Inflammatory macrophage (primary cell): ENCODE results near the gene DEK.
"Not testable (repeated sequence)": the region's sequence is repeated elsewhere in the genome, so short reads cannot be mapped to it uniquely, and the experiment has no call there.

ENCODE experiments used
- DNase-seq, 2 donors: peaks; one replicate each; pipeline ENCODE4 v3.0.0-alpha.2; 2020 to 2022

DEK gene

DNA sequence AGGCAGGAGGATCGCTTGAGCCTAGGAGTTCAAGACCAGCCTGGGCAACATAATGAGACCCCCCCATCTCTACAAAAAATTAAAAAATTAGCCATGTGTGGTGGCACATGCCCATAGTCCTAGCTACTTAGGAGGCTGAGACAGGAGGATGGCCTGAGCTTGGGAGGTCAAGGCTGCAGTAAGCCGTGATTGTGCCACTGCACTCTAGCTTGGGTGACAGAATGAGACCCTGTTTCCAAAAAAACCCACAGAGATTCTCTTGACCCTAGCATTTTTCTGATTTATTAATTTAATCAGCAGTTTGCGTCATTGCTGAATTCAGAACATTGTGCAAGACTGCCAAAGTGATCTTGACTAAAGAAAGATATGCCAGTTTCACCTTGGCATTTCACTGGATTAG lies 72.3 kb downstream of the DEK start:
- no peak for DNase-seq

GRCh38 chr6:18189196-18189595 lies 75.1 kb downstream of the DEK start:
- DNase-seq, result no peak

DNA sequence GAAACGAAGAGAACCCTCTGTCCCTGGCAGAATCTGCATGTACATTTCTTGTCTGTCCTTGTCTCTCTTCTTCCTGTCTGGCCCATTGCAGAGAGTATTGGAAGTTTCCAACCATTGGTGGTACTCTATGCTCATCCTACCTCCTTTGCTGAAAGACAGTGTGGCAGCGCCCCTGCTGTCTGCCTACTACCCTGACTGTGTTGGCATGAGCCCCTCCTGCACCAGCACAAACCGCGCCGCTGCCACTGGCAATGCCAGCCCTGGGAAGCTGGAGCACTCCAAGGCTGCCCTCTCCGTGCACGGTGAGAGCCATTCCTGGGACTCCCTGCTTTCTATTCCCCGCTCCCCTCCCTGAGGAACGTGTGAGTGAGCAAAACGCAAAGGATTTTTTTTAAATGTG lies 76.6 kb downstream of the DEK start:
- no peak for DNase-seq

GRCh38 chr6:18186540-18187250 lies 77.6 kb downstream of the DEK start:
- DNase-seq, result peak; percentile 39 to 50

DNA sequence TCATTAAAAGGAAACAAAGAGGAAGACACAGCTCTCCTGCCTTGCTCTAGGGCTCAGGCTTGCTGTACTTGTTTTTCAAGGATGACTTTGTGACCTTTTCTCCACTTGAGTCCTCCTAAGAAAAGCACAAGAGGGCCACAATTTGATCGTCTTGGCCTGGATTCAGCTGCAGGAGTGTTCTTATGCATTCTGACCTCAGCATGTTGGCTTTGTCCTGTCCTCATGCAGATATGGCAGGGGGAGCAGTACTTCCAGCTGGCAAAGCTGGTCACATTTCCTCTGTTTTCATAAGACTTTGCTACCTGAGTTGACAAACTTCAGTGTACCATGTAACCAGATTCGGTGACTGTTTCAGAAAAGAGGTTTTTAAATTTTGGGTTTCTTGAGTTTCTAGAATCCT lies 78.3 kb downstream of the DEK start:
- no peak for DNase-seq

DNA sequence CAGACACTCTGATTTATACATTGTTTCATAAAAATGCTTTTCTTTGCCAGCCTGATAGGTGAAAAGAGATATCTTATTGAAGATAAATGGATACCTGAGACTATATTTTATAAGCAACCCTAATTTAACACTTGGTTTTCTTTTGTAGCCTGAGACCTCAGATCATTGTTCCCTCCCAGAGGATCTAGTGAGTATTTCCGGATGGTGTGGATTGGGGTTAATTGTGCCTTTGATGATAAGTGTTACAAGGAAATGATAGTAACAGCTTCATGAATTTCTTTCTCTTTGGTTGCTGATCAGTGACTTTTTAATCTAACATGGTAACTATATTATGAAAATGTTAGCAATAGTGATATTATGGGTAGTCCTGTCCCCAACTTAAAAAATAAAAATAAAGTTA lies 78.7 kb downstream of the DEK start:
- no peak for DNase-seq

GRCh38 chr6:18183766-18184165 lies 80.6 kb downstream of the DEK start:
- DNase-seq, result no peak

- DNase-seq, result no peak
Observed at GRCh38 chr6:18182568-18182967, 81.8 kb downstream of the DEK start.

DNA sequence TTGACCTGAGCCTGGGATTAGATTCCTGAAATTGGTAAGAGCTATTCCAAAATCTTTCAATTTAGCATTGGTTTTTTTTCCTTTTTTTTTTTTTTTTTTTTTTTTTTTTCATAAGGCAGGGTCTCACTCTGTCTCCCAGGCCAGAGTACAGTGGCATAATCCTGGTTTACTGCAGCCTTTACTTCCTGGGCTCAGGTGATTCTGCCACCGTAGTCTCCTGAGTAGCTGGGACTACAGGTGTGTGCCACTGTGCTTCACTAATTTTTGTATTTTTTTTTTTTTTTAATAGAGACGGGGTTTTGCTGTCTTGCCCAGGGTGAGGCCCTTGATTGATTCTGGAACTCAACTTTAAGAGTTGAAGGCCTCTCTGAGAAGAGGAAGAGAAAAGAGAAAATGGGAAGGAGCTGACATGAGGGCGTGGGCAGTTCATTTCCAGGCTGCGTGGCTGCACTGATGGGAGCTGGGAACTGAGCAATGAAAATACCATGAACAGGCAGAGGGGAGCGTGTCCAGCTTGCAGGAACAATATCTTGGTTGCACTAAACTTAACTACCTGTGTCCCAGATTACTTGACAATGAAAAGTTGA lies 84.5 kb downstream of the DEK start:
- peak; percentile 82 to 83 for DNase-seq

- peak; percentile 31 to 45 for DNase-seq
Observed at GRCh38 chr6:18178960-18179615, 85.2 kb downstream of the DEK start.

DNA sequence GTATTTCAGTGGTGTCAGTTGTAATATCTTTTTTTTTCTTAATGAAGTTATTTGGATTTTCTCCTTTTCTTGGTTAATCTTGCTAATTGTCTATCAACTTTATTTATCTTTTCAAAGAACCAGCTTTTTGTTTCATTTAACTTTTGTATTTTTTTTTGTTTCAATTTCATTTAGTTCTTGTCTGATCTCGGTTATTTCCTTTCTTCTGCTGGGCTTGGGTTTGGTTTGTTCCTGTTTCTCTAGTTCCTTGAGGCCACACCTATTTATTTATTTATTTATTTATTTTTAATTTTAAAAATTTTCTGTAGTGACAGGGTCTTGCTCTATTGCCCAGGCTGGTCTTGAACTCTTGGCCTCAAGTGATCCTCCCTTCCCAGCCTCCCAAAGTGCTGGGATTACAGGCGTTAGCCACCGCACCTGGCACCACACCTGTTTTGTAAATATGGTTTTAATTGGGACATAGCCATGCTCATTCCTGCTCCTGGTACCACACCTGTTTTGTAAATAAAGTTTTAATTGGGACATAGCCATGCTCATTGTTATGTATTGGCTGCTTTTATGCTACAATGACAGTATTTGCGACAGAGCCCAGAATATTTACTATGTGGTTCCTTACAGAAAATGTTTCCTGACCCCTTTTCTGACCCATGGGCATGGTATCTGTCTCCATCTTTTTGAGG lies 86.9 kb downstream of the DEK start:
- DNase-seq, result peak in 1 of 2 donors; percentile 28

GRCh38 chr6:18176198-18176597 lies 88.1 kb downstream of the DEK start:
- not testable (repeated sequence) for DNase-seq
